SW480 (cell line): Measurements from ENCODE around the gene SULF2.
A peak's percentile ranks its signal among the peaks of the same experiment; 100 is the strongest.

Experiments
- DNase-seq: peaks from one replicate; pipeline ENCODE4 v3.0.0-alpha.2; 2016; ENCODE audit warnings: low spot score

Gene SULF2

DNA sequence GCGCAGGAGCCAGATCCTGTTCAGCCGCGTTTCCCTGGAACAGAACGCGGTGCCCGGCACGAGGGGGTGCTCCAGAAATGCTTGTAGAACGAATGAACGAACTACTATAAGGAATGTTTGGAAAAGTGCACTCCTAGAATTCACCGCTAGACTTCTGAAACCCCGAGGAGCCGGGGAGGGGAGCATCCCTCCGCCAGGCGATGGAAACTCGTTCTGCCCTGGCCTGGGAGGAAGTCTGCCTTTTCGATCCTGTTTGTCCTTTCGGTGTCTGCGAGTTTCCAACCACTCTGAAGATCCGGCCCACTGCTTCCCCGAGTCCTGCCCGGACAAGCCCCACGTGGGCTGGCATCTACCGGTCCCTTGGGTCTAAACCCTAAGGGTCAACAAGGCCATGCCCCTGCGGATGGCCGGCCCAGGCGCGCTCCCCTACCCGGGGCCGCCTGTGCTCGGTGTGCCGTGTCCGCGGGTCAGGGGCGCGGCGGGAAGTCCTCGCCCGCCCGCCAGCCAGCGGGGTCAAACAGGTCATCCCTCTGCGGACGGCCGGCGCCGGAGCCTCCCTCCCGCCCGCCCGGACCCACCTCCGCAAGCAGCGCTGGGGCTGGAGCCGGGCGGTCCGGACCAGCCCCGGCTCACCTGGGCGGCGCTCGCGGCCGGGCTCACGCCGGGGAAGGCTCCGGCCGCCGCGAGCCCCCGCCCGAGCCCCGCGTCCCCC, 526 bp downstream of the SULF2 start:
- peak; percentile 82 for DNase-seq

DNA sequence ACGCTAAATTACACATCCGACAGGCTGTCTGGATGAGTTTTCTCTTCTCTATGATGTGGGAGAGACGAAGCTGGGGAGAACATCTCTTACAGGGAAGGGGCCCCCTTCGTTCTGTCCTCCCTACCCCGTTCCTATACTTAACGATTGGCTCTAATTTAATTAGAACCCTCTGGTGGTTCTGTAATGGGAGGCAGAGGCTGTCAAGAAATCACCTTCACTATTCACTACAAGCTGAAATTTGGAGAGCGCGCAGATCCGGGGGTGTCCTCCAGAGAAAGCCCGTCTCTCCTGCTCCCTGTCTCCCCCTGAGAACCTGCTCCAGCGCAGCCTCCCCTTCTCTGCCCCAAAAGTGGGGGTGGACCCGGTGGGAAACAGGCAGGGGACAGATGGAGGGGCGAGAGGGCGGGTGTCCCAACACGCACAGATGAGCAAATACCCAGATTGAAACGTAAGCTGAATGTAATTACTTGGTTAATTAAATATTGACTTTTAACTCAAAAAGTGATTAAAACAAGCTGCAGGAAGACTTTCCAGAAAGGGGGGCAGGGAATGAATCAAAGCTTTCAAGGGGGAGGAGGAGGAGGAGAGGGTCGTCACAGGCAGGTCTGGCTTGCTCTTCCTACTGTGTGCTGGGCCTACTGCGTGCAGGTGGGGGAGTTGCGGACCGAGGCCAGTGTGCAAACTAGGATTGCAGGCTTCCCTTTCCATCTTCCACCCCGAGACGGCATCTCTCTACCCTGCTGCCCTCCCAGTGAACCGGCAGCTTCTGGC, 1.3 kb downstream of the SULF2 start:
- no peak for DNase-seq

DNA sequence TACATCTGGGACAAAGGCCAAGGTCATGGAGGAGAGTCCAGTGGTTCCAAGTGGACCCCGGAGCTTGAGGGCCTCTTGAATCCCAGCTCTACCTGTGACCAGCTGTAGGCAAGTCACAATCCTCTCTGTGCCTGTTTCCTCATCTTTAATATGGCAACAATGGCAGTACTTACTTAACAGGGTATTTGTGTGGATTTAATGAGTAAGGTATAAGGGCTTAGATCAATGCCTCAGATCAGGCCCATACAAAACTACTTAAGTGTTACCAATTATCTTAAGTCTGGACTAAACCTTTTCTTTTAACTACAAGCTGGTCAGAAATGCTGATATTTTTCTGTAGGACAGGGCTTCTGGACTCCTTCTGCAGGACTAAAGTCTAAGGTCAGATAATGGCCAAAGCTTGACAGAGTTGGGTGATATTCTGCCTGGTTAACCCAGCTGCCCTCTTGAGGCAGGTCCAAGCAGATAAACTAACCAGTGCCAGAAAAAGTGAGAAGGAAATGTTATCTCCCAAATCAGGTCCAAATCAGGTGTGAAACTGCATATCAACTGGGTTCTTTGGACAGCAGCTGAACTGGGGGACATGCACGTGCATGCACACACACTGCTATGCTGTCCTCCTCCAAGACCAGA, 2.2 kb downstream of the SULF2 start:
- no peak for DNase-seq

DNA sequence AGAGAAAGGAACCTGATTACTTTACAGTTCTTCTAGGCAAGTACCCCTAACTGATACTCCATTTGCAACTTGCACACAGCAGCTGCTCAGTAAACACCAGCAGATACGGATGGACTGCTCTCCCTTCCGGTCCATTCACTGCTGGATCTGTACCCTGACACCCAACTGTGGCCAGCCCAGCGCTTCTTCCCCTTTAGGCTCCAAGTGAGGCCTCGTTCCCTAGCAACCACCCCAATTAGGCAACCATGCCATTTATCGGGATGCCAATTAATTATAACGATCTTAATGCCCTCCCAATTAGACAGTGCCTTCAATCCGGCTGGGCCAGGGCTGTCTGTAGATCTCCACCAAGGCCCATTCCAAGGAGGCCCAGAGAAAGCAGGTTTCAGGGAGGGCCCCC, 3.2 kb downstream of the SULF2 start:
- no peak for DNase-seq

DNA sequence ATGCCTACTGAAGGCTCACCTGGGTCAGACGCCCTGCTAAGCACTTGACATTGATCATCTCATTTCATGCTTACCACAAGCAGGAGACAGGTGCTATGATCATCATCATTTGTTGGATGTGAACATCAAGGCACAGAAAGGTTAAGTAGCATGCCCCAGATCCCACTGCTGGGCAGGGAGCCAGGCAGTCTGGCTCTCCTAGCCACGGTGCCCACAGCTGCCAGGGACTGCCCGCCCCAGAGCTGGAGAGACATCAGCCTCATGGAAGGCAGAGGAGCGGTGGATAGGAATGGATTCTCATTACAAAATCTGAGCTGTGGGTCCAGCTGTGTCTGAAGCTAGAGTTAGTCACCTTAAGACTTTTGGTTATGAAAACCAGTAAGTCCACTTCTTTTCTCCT, 3.6 kb downstream of the SULF2 start:
- no peak for DNase-seq

DNA sequence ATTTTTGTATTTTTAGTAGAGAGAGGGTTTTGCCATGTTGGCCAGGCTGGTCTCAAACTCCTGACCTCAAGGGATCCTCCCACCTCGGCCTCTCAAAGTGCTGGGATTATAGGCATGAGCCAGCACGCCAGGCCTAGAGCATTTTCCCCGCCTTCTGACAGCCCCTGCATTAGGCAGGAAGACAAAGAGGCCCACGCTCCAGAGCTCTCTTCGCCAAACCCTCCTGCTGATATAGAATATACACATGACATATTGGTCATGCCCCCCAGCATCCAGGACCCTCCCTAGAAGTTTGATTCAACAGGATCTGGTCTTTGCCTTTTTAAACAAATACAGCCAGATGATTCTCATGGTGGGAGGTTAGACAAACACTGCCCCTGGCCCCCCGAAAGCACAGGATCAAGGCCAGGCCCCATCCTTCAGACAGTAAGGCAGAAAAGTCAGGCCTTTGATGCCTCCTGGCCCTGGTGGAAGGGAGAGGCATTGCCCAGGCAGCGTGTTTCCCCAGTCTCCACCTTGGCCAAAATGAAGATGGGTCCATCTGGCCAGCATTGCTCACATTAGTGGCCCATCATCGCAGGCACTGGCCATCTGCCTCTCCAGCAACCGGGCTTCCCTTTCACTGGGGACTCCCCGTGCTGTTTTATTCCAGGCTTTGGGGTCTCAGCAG, 4.4 kb downstream of the SULF2 start:
- DNase-seq, result no peak

DNA sequence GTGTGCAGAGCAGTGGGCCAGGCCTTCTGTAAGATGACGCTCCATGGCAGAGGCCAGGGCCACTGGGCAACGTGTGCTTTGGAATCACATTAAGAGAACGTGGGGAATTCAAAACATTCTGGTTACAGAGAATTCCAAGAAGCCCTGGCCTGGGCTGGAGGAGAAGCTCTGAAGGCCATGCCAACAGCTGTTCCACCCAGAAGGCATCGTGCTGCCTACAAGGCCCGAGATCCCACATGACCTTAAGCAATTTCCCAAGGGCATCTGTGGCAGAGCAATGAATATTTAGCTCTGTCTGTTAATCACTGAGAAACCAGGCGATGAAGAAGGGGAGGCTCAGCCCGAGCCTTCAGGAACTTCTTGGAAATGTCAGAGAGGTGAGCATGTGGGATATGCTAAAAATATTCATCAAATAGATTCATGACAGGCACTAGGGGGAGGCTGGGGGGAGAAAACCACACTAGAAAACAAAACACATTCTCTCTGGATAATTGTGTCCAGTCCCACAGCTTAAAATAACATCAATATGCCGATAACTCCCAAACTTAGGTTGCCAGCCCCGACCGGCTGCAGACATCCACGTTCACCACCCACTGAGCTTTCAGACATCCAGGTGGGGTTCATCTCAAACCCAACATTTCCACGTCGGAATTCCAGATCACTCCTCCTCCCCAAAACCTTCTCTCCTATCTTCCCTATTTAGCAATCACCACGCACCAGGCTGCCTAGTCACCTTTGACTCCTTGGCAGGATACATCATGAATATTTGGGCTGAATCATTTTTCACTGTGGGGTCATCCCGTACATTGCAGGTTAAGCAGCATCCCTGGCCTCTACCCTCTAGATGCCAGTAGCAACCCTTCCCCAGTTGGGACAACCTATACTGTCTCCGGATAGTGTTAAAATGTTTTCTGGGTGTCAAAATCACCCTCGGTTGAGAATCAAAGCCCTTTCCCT, 6.6 kb downstream of the SULF2 start:
- no peak for DNase-seq

DNA sequence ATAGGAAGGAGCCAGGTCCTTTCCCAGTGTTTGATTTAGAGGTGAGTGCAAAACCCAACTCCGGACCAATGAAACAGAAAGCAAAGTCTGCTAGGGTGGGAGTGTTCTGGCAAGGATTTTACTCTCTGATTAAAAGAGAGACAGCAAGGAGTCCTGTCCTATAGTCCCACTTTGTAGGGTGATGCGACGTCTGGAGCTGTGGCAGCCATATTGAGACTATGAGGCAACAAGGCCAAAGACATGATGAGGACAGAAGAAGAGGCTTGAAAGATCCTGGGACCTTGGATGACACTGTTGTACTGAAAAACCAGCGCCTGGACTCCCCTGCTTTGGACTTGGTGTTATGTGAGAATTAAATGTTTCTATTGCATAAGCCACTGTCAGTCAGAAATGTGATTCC, 8.1 kb downstream of the SULF2 start:
- DNase-seq, result no peak

DNA sequence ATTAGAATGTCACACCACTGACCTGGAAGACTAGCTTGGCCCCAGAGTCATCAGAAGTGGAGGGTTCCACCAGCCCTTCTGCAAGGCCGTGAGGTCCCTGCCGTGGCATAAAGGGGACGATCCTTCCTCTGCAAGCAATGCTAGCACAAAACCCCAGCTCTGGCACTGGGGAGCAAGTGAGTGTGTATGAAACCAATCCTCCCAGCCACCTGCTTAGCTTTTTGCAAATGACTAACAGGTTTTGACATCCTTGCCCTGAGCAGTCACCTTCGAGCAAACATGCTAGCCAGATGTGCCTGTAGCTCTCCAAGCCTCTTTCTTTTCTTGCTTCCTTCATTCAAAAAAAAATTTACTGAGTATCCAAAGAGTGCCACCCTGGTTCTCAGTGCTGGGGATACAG, 8.6 kb downstream of the SULF2 start:
- DNase-seq, result no peak

DNA sequence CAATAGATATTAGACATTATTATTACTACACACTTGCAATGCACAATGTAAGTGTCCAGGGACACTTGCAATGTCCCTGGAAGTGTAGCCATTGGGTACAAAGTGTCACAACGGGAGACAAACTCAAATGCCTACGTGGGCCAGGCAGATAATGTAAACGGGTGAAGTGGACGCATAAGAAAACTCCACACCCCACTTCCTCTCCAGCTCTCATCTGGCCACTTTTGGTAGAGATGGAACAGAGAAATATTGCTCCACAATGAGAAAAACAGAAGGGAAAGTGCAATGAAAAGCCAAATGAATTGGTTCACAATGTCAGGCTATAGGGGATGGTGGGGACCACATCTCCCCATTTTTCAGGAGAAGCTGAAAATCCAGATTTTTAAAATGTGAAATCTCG, 9.4 kb downstream of the SULF2 start:
- DNase-seq, result no peak

DNA sequence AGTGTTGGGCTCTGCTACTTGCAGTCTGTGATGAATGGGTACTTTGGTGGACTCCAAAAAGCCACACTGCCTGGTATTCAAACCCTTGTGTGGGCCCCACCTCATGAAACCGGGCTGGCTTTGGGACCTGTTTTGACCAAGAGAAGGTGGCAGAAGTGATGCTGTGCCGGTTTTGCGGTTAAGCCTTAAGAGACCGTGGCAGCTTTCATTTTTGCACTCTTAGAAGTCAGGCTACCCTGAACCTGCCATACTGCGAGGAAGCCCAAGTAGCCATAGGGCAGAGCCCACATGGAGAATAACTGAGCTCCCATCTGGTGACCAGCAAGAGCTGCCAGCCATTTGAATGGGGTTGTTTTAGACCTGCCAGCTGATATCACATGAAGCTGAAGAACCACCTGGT, 10.2 kb downstream of the SULF2 start:
- no peak for DNase-seq

DNA sequence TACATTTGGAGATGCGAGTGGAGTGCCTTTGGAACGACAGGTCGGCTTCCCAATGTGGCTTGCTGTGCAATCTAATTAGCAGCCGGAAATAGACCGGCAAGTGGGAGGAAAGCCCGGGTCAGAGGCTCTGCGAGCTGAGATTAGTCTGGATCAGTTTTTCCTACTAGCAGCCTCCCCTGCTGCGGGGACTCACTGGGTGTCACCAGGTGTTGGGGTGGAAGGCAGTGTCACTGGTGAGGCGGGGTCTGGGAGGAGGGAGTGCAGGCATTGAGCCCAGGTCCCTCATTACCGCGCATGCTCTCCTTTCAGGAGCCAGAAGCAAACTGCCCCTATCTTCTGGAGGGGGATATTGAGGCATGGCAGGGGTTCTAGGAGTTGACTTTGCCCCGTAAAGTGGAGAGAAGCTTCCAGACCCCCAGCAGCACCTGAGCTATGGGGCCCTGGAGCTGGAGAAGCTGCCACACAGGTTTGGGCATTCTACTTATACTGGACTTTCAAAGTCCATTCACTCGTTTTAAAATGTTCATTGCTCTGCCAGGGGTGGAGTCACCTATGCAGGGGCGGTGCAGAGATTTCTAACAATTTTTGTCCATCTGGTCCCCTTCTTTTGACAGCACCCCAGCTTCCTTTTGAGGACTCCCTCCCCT, 11.0 kb downstream of the SULF2 start:
- DNase-seq, result no peak

DNA sequence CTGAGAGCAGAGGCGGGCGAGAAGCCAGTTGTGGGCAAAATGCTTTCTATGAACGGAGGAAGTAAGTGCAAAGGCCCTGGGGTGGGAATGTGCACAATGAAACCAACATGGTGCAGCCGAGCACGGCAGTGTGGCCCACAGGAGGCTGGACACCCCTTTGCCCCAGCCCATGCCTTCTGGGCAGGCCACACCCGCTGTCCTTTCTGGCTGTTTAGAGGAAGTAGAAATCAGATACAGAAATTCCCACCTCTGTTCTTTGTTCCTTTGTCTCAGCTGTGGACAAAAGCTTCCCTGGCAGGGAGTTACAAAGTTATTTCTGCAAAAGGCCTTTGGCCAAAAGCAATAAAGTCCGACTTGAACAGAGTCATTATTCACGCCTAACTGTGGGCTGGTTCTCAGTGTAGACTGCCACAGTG, 11.9 kb downstream of the SULF2 start:
- DNase-seq, result no peak

DNA sequence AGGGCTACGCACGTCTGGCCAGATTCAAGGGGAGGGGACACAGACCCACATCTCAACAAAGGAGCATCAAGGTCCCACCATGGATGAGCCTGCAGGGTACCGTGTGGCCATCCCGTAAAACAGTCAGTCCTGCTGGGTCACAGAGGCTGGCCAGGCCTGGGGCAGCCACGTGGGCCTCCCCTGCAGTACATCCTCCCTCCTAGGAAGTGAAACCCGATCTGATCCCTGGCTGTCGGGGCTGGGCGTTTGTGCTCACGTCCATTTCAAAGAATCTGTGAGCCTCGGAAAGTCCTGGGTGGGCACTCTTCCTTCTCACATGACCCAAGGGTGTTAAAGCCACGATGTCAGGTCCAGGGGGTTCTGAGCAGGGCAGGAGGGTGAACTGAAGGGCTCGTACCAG, 14.3 kb downstream of the SULF2 start:
- no peak for DNase-seq

DNA sequence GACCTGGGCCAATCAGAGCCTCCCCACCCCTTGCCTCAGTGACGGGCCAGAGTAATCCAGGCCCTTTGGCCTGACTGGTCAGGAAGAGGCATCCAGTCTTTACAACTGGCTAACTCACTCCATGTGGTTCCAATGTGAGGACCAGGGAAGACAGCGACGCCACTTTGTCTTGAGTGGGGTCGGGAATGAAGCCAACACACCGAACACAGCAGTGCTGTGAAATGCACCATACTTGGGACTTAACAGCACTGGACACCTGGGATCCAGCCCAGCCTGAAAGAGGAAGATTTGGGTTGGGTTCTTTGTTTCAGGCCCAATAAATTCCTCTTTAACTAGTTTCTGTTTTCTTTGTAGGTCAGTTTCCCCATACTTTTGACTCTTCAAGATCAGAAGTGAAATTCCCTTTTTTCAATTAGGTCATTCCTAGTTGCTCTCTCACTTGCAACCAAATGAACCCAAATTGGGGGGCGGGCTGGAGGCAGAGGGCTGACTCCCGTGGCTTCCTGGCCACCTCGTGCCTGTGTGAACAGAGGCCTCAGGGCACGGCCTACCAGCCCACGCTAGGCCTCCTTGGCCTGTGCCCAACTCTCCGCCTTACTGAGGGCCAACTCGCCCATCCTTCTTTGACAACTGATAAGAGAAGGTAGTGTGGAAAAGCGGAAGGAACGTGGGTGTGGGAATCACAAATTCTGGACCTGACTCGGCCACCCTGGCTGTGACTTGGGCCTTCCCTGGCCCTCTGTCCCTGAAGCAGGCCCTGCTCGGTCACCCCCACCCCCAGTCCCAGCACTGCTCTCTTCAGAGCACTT, 17.1 kb downstream of the SULF2 start:
- no peak for DNase-seq

DNA sequence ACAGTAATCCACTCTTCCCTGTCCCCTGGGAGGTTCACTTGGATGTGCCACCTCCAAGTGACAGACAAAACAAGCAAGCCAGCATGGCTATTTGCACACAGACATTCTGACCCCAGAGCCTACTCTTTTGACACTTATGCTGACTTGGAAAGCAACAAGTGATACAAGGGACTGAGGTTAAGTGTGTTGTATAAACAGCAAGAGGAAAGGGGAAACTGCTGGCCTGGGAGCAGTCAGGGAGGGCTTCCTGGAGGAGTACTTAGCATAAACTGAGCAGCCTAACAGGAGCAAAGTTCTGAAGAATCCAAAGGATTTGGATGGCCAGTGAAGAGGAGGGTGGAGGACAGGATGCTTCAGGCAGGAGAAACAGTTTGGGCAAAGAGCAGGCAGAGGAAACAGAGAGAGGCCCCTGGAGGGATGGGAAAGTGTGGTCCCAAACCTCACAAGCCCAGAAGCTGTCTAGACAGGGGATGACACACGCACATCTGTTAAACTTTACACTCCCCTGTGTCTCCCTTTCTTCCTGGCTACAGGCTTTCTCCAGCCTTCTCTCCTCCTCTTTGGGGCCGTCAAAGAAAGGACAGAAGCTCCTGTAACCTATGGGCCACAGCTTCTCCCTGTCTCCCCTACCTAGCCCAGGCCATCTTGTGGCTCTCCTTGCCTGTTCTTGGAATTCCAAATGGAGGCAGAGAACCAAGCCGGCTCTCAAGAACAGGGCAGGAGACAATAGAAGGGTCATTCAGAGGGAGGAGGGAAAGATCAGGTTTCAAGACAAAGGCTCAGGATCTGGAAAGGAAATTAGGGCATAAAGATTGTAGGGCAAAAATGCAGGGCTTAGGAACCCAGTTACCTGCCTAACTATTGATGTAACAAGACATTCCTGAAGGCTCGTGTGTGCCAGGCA, 19.3 kb downstream of the SULF2 start:
- no peak for DNase-seq

DNA sequence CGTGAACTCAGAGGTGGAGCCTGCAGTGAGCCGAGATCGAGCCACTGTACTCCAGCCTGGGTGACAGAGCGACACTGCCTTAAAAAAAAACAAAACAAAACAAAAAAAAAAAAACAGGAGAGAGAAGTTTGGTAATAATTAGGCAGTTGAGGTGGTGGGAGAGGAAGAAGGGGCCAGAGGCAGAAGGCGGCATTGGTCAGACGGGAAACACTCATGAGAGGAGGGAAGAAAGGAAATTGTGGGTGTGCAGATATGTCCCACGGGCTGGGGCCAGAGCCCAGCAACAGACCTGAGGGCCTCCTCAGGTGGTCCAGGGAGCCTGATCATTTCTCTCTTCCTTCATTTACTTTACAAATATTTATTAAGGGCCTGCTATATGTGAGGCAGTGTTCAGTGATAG, 20.0 kb downstream of the SULF2 start:
- no peak for DNase-seq

DNA sequence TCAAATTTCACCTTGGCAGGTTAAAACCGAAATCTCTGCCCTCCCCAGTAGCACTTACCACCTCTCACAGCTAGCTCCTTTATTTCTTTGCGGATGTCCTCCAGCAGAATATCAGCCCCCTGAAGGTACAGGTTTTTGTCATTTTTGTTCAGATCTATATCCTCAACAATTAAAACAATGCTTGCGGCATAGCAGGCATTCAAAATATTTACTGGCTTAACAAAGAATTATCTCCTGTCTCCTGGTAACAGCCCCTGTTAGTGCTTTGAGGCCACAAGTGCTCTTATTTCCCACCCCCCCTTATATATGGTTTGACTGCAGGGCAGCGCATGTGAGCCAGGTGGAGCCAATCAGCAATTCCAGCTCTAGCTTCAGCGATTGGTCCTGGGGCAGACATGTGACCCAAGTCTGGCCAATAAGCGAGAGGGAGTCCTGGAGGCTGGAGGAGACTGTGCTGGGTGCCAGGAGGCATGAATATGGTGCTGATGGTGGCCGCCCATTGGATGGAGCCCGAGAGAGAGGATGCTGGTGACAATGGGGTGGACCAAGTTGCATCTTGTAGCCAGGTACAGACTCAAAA, 21.0 kb downstream of the SULF2 start:
- peak; percentile 22 for DNase-seq
